Forelimb muscle (tissue), 1 donor: Measurements from ENCODE around the gene IL15. TPM values are rescaled to one million over a fixed set of nuclear protein-coding genes. Genes with fewer than 3 reads are reported as not detected.

Experiments
- DNase-seq: peaks from one replicate; pipeline ENCODE4 v3.0.0-alpha.2; 2013; ENCODE audit warnings: low read depth
- polyA plus RNA-seq: library from polyadenylated mRNA; unstranded; fragments of 120-200 nt; gene quantifications from one replicate; pipeline ENCODE4 v1.2.1, GENCODE V29; 2013; ENCODE audit not compliant: insufficient read length

IL15 gene
- polyA plus RNA-seq, 1 donor: 8.7 TPM

GRCh38 chr4:141771889-141772830 is 135.8 kb downstream of the IL15 start:
- DNase-seq: no peak

- DNase-seq: no peak
Observed at GRCh38 chr4:141772838-141773237, 136.5 kb downstream of the IL15 start.

- DNase-seq: no peak
Observed at GRCh38 chr4:141782205-141782604, 145.8 kb downstream of the IL15 start.
